GM10847 (cell line): ENCODE results near the gene WDR54.

Source experiments
- POLR2A ChIP-seq: IDR thresholded peaks from 2 replicates; pipeline ENCODE4 v1.6.1; 2011; ENCODE audit not compliant: insufficient read length; ENCODE audit errors: extremely low read depth

The WDR54 gene

DNA sequence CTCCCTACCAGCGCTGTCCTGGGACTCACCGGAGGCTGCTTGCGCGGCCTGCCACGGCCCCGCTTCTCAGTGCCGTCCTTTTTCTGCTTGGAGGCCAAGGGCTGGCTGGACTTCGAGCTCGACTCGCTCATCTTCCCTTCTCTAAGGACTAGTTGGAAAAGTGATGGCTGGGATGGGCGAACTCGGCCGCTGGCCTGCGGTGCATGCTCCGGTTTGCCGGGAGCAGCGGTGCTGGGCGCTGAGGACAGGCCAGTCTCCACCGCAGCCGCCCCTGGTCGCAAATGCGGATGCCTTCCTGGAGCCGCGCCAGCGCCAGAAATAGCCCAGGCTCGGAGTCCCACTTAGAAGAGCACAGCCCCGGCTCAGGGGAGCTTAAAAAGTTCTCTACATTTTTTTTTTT lies 3.2 kb upstream of the WDR54 start:
- TF ChIP-seq POLR2A = no peak

DNA sequence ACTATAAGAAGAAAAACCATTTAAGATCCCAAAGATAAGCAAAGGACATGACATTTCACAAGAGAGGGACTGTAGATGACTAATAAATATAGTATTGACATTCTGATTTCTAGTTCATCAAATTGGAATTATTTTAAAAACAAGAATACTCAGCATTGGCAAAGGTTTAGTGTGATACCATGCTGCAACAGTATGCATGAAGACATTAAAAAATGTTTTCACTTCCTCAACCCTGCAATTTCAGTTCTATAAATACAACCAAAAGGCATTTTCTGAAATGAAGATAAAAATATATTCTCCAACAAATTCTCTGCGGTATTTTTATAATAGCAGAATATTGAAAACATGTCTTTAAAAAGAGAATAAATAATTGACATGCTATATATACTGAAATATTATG lies 2.2 kb upstream of the WDR54 start:
- no peak for TF ChIP-seq POLR2A

DNA sequence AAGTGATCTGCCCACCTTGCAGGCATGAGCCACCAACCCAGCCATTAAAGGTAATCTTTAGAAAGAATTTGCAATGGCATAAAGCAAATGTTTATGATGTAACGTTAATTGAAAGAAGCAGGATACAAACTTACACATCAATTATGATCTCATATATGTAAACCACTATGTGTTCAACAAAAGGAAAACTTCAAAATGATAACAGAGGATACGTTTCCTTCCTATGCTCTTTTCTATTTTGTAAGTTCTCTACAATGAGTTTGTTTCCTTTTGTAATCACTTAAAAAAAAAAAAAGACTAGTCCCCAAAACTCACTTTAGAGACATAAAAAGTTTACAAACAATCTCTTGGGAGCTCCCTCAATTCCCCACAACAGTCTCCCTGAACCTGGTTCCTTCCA lies 1.5 kb upstream of the WDR54 start:
- no peak for TF ChIP-seq POLR2A

DNA sequence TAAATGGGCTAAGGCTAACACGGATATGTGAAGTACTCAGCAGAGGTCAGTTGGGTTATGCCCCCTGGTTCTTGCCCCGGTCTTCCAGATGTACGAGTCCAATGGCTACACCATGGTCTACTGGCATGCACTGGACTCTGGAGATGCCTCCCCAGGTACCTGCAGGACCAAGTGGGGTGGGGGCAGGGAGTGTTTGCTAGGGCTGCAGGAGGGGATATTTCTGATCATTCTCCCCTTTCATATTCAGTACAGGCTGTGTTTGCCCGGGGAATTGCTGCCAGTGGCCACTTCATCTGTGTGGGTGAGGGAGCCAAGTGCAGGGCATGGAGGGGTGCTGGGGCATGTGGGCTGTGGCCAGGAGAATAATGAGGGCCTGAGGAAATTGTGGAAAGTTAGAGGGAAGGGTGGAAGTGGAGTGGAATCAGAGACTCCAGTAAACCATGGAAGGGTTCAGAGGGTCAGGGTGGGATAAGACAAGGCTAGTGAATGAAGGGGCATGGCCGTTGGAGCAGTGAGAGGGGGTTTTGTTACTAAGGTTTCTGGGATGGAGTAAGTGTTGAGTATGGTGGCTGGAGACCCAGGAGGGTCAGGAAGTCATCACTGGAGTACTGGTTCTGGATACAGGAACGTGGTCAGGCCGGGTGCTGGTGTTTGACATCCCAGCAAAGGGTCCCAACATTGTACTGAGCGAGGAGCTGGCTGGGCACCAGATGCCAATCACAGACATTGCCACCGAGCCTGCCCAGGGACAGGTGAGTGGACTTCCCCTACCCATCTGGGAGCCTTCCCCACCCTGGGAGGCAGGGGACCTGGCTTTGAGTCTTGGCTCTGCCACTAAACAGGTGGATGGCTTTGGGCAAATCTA lies 1.9 kb downstream of the WDR54 start:
- no peak for TF ChIP-seq POLR2A

DNA sequence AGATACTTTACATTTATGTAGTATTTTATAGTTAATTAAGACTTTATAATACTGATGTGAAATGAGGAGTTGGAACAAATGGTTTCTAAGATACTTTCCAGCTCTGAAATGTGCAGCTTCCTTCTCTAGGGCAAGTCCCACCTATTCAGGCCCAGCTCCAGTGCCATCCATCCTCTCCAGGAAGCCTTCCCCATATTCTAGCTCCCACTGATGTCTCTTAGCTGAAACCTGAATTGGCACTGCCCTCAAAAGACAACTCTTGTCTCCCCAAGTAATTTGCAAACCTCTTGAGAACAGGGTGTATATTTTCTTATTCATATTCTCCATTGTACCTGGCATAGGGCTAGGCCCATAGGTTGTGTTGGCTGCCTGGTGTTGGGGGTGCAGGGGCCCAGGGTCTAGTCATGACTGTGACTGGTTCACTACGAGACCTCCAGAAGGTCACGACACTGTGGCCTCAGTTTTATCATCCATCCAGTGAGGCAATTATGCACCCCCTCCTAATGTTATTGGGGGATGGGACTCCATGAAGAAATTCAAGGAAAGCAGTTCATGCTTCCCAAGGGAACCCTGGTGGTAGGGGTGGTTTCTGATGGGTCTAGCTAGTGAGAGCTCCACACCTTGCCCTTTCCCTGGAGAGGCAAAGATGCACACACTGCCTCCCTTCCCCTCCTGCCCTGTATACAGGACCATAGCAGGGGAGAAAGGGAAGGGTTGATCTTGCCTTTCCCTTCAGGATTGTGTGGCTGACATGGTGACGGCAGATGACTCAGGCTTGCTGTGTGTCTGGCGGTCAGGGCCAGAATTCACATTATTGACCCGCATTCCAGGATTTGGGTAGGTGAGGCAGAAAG lies 2.8 kb downstream of the WDR54 start:
- TF ChIP-seq POLR2A = no peak

DNA sequence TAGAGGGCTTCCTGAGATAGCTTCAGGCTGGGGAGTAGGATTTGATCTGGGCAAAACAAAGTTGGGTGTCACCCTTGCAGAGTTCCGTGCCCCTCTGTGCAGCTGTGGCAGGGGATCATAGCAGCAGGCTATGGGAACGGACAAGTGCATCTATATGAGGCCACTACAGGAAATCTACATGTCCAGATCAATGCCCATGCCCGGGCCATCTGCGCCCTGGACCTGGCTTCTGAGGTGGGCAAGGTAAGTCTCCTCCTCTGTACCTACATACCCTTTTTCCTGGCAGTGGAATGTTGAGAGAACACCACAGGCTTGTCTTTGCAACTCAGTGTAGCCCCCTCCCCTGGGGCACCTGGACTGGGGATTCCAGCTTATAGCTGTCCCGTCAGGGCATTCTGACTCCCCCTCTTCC lies 3.5 kb downstream of the WDR54 start:
- no peak for TF ChIP-seq POLR2A

DNA sequence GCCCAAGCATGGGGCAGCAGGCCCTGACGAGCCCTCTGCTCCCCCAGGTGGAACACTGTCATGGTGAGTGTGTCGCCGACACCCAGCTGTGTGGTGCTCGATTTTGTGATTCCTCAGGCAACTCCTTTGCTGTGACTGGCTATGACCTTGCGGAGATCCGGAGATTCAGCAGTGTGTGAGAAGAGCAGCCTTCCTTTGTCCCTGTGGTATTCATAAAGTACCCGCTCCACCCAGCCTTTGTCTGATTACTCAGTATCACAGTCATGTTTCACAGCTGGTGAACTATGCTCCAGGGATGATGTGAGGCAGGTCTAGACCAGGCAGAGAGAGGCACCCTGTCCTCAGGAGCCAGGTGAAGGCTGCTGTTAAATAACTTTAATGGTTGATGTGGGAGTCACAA lies 4.0 kb downstream of the WDR54 start:
- no peak for TF ChIP-seq POLR2A

DNA sequence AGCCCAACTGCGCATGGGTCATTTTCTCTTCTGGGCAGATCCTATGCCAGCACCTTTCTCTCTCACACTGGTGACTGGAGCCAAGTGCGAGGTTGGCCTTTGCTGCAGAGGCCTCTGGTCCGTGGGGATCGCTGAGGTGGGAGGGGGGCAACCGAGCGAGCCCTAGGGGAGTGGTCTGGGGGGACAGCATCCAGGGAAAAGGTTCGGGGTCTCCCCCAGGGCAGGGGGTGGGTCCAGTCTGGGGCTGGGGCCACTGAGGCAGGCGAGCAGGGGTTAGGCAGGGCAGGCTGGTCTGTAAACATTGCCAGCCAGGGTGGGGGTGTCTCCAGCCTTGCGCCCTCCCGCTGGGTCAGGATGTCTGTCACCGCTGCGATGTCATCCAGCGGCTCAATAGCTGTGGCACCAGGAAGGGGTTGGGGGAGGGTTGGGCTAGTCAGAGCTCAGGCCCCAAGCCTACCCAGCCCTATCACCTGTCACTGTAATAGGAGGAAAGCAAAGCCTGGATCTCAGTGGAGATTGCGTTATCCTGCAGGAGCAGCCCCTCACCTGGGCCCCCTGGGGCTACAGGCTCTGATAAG lies 4.7 kb downstream of the WDR54 start:
- no peak for TF ChIP-seq POLR2A

DNA sequence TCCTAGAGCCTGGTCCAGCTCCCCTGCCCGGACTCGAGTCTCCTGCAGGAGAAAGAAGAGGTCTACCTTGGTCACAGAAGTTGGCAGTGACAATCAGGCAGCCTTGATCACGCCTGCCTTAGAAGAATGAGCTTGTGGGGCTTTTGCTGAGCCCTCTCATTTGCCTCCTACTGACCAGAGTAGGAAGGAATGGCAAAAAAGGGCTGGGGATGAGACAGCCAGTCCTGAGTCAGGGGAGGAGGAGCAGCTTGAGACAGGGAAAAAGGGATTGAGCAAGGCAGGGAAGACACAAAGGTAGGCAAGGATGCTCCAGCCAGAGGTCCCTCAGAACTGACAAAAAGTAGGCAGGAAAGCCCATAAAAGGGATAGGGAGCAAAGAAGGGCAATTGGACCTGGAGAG lies 6.0 kb downstream of the WDR54 start:
- TF ChIP-seq POLR2A = no peak

DNA sequence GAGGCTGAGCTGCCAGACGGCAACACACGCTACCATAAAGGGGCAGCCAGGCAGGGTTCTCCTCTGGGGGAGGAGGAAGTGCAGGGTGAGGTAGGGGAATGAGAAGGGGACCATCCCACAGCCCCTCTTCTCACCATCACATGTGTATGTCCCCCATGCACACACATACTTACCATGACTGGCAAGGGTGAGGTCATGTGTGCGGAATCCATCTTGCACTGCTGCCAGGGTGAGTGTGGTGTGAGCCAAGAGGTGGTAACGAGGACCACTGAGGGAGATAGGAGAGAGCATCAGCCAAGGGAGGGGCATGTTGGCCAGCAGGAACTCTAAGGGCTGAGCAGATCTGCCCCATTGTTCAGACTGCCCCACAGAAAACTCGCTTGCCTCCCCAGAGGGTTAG lies 7.1 kb downstream of the WDR54 start:
- TF ChIP-seq POLR2A = no peak

DNA sequence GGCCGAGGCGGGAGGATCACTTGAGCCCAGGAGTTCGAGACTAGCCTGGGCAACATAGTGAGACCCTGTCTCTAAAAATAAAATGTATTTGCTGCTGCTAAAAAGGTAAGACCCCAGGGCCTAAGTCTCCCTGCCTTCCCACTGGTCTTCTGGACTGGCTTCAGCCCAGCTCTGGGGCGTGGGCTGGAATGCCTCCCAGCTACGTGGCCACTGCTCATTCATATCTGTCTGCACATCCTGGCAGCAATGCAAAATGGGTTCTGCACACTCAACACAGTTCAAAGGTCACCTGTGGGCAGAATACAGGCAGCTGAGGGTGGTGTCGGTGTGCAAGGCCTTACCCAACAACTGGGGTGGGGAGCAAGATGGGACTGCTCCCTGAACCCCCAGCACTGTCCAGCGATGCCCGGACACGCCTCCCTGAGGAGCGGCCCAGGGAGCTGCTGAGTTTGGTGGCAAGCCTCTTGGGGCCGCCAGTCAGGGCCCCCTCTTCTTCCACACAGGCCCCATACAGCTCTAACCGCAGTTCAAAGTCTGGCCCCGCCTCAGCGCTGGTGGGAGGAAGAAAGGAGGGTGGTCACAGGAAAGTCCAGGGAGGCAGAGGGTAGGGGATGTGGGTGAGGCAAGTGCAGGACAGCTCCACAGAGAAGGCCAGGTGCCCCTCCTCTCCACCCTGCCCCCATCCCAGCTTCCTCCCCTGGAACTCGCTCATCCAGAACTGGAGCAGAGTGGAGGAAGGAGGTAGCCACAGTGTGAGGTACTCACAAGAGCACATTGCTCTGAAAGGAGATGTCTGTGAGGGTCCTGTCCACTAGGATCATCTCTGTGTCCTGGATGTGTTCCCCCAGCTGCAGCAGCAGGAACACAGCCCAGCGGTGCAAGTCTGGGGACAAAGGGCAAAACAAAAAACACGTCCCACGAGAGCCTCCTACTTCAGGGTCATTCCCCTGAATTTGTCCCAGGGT lies 8.2 kb downstream of the WDR54 start:
- no peak for TF ChIP-seq POLR2A

DNA sequence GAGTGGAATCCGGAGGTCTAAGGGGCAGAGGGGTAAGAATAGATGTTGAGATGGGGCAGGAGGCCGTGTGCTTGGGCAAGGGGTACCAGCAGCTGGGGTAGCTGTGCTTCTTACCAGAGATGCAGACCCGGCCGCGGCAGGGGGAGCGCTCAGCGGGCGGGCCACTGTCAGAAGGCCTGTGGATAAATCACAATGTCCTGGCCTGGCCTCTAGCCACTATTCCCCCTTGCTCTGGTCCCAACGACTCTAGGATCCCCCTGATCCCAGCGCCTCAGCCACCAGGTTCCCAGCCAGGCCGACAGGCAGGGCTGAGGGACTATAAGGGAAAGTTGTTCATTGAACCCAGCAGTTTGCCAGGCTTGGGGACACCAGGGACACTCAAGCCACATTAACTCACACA lies 9.0 kb downstream of the WDR54 start:
- TF ChIP-seq POLR2A = no peak

DNA sequence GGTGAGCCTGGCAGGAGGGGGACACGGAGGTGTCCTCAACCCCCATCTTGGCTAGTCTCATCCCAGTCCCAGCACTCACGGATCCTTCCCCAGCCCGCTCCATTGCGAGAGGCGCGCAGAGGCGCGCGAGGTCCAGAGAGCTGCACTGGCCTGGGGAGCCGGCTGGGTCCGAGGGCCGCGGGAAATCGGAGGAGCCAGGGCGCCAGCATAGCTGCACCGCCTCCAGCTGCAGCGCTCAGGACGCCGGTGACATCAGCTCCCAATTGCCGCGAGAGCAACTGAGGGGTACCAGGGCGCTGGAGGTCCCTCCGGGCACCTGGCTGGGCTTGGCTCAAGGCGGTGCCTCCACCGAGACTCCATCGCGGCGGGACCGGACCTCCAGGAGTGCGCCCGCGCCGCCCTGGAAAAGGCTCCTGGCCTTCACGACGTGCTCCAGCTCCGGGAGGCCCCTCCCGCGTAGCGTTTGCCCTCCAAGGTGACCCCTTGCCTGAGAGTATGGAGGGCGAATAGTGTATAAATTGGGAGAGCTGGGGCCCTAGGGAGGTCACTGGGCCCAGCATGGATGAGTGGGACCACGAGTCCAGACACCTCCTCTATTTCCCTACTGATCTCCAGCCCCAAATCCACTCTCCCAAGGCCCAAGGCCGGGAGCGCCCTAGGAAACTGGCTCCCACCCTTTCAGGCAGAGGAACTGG lies 14.7 kb downstream of the WDR54 start:
- TF ChIP-seq POLR2A = no peak

DNA sequence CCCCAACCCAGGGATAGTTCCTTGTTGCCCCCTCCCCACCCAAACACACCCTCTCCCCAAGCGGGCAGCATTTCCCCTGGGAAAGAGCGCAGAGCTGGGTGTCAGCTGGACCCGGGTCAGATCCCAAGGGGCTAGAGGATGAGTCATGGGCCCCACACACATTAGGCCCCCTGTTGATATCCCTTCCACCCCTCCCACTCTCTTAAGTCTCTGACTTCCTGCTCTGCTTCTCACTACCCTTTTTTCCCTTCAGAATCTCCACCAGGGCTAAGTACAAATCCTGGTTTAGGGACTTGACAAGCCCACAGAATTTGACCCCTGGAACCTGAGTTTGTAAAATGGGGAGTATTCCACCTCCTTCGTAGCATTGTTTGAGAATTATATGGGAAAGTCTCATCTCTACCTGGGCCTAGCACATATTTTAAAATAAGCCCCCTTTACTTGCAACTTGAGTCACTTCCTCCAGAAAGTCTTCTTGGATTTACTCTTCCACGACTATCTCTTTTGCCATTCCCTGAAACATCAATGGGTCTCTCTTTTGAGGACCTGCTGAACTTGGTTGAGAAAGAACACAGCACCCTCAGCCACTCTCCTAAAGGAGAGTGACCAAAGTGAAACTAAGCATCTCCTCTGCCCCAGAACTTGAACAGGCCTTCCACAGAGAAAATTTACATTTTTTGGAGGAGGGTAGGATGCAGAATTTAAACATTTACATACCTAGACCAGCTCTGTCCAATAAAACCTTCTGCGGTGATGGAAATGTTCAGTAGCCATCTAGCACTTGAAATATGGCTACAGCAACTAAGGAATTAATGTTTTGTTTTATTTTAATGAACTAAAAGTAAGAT lies 15.5 kb downstream of the WDR54 start:
- TF ChIP-seq POLR2A = no peak

DNA sequence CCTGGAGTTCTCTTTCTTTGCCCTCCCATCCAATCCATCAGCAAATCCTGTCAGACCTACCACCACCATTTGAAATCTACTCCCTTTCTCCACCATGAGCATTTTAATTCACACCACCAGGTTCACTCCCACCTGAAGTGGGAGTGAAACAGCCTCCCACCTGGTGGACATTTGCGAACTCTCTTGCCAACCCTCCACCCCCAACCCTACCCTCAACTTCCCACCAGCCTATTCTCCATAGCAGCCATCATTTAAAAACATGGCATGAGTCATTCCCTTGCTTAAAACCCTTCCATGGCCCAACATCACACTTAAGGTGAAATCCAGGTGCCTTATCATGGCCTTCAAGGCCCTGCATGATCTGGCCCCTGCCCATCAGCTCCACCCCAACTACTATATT lies 16.7 kb downstream of the WDR54 start:
- TF ChIP-seq POLR2A = no peak
